GM12872 (cell line): ENCODE results near the gene ARHGAP8.

ENCODE experiments used
- CTCF ChIP-seq: IDR thresholded peaks from 3 replicates; pipeline ENCODE4 v1.5.1; 2011; ENCODE audit warnings: low read depth, mild to moderate bottlenecking, low read length, moderate library complexity; ENCODE audit not compliant: insufficient read depth

ARHGAP8 gene

GRCh38 chr22:44782363-44782963 lies 30.1 kb downstream of the ARHGAP8 start:
- no peak for TF ChIP-seq CTCF

GRCh38 chr22:44783091-44783490 lies 30.7 kb downstream of the ARHGAP8 start:
- TF ChIP-seq CTCF, result no peak

- TF ChIP-seq CTCF, result no peak
Measured at GRCh38 chr22:44783581-44783980, 31.2 kb downstream of the ARHGAP8 start.

GRCh38 chr22:44786136-44786535 lies 33.8 kb downstream of the ARHGAP8 start:
- no peak for TF ChIP-seq CTCF

- no peak for TF ChIP-seq CTCF
Measured at GRCh38 chr22:44786610-44787009, 34.2 kb downstream of the ARHGAP8 start.

- no peak for TF ChIP-seq CTCF
Measured at GRCh38 chr22:44787832-44788231, 35.5 kb downstream of the ARHGAP8 start.

GRCh38 chr22:44793106-44793505 lies 40.7 kb downstream of the ARHGAP8 start:
- TF ChIP-seq CTCF, result no peak
